GM21786 (cell line): ENCODE results near the gene RPUSD1.

ENCODE experiments used
- ATAC-seq: cut with Tn5 transposase; IDR thresholded peaks from one replicate; pipeline ENCODE4 v1.9.1; 2021; ENCODE audit not compliant: unreplicated experiment

RPUSD1 gene

DNA sequence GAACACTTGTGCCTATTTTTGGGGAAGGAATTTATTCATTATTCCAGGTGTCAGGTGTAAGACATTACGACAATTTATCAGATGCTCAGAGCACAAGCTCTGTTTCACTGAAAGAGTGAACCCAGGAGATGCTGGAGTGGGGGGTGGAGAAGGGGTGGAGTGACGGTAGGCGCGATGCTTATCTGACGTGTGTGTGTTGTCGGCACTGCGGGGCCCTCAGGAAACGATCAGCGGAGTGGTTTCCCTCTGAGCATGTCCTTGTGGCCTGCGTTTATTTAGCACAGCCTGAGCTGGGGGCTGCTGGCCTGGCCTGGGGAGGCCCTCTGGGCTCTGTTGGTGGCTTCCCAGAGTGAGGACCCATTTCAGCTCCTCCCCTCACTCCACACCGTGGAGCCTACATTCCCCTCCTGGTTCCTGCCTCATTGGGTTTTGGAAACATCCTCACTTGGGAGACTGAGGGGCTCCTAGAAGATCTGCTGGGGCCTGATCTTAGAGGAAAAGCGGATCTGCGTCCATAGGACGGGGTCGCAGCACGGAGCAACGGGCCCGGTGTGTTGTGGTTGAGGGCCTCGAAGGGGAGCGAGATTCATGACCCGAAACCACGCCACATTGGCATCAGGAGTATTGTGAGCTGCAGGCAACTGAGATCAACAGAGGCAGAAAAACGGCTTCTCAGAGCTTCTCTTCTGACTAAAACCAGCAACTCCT, 31.3 kb upstream of the RPUSD1 start:
- no peak for ATAC-seq

DNA sequence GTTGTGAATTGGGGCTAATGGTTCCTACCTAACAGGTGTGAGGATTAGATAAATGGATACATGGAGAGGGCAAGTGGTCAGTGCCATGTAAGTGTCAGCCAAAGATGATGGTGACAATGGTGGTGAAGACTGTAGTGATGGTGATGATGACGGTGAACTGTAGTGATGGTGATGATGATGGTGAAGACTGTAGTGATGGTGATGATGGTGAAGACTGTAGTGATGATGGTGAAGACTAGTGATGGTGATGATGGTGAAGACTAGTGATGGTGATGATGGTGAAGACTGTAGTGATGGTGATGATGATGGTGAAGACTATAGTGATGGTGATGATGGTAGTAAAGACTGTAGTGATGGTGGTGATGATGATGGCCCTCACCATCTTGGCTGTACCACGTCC, 30.4 kb upstream of the RPUSD1 start:
- ATAC-seq = no peak

DNA sequence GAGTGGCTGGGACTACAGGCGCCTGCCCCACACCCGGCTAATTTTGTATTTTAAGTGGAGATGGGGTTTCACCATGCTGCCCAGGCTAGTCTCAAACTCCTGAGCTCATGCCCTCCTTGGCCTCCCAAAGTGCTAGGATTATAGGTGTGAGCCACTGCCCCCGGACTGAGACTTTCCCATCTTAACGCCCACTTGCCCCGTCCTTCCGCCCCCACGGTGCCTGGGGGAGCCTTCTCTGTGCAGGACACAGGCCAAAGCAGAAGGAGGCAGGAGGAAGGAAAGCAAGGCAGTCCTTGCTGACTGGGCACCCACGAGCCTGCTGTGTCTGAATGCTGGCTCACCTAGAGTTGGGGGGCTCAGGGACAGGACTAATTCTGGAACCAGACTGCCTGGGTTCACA, 30.0 kb upstream of the RPUSD1 start:
- ATAC-seq = no peak

DNA sequence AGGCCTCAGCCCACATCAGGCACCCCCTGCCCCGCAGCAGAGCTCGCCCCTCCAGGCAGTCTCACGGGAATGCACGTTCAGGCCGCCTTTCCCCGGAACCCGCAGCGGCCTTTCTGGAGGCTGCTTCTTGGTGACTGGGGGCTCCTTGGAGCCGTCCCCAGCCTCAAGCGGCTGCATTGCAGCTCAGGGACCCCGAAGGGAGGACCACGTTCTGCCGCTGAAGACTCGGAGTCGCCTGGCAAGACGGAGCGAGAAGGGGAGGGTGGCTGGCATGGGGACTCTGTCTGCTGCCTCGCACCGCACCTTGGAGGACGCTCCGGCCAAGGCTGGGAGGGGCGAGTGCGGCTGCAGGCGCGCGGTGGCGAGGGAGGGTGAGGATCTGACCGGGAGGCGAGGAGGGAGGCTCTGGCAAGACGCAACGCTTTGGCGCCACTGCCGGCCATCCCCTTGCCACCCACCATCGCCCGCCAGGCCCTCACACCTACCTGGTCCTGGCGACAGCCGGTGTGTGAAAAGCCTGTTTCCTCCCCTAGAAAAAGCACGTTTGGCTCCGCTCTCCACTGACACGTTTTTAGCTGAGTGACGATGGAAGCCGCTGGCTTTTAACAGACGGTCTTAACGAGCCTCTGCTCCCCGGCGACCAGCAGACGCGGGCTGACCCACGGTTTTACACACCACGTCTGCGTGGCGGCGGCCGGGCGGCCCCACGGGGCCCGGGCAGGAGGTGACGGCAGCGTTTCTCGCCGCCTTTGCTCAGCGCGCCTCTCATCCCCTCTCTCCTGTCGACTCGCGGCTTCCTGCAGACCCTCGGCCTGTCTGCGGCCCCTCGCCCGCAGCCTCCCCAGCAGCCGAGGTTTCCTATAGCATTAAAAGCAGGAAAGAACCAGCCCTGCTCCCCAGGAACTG, 29.1 kb upstream of the RPUSD1 start:
- ATAC-seq = no peak

DNA sequence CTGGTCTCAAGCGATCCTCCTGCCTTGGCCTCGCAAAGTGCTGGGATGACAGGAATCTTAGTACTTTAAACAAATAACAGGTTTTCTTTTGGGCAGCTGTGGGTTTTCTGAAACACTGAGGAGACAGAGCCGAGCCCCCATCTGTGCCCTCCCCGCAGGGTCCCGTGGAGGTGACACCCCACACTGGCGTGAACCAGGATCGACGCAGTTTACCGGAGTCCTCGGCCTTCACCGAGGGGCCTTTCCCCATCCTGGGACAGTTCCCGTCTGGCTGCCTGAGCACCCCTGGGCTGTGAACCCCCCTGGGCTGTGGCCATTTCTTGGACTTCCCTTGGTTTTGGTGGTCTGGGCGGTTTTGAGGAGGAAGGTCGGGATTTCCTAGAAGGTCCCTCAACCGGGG, 27.7 kb upstream of the RPUSD1 start:
- no peak for ATAC-seq

DNA sequence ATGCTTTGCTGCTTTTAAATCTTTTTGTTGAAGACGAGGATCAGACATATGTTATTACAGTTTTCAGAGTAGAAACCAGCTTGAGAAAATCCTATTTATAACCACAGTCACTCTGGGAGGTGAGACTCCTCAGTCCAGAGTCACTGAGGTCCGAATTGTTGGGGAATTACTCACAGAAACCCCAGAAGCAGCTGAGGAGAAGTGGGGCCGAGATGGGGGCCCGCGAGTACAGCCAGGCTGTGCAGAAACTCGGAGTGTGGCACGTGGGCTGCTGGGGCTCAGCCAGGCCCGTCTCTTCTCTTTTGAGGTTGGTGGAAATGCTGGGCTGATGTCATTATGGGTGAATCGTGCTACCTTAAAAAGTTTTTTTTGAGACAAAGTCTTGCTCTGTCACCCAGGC, 26.8 kb upstream of the RPUSD1 start:
- no peak for ATAC-seq

DNA sequence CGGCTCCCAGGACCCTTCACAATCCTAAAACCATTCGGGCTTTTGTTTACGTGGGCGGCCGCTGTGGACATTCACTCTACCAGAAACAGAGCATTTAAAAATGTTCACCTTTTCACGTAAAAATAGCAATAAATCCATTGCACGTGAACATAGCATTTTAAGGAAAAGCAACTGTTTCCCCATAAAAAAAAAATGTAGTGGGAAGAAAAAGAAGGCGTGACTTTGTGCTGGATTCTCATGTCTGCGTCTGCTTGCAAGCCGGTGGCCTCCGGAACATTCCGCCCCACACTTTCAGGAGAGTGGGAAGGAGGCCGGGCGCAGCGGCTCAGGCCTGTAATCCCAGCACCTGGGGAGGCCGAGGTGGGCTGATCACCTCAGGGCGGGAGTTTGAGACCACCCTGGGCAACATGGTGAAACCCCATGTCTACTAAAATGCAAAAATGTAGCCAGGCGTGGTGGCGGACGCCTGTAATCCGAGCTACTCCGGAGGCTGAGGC, 25.8 kb upstream of the RPUSD1 start:
- no peak for ATAC-seq

DNA sequence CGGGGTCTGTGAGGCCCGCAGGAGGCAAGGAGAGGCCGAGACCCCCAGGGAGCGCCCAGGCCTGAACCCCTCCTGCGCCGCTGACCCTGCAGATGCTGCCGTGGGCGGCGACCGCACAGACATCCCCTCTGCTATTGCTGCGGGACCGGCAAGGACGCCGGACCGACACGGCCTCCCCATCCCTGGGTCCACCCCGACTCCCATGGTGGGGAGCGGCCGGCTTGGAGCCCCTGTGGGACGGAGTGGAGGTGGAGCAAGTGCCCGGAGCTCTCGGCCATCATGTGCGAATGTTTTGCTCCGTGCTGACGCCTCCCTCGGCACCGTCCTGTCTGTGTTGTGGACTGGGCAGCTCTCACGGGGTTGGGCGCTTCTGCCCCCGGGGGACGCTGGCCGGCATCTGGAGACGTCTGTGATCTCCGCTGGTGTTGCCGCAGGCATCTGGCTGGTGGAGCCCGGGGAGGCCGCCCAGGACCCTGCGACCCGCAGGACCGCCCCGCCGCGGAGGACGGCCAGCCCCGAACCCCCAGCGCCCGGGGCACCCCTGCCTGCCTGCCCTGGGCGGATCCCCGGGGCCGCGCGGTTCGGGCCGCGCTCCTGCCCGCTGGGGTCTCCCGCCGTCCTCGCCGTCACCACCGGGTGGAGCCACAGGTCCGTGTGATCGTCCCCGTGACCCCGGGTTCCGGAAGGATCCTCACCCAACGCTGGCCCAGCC, 25.2 kb upstream of the RPUSD1 start:
- no peak for ATAC-seq

DNA sequence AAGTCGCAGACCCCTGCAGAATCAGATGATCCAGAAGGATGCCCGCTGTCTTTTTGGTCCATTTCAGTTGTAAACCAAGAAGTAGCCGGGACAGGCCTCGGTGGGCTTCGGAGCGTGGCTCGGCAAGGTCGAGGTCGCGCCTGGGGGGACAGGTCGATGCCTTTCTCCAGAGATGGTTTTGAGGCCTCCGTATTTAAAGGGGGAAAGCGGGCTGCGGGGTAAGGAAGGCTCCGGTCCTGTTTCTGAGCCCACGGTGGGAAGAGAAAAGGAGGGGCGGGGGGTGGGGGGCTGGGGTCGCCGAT, 19.9 kb upstream of the RPUSD1 start:
- ATAC-seq = no peak

DNA sequence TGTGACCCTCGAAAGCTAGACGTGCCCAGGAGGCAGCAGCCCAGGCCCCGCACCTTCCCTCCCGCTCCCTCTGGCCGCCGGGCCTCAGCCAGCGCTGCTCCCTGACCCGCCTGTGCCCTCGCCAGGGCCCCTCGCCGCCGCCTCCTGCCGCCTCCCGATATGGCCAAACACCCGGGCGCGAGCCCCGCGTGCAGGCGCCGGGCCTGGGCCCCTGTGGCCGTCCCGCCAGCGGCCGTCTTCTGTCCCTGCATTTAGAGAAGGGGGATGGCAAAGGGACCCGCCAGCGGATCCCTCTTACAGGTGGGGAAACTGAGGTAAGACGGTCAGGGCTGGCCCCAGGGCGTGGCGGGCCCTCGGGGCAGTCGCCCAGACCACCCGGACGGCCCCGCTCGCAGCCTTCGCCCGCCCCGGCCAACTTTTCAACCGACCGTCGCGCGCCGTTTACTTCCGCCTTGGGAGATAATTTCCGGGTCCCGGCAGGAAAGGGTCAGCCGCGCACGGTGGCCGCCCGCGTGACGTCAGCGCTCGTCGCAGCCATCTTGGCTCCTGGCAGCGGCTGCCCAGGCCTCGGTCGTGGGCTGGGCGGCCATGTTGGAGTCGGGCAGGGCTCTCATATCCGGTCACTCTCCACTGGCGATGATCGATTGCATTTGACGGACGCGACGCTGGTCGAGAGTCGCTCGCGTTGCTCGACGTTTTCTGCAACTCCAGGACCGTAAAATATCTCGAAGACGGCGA, 19.3 kb upstream of the RPUSD1 start:
- peak; percentile 85 for ATAC-seq

DNA sequence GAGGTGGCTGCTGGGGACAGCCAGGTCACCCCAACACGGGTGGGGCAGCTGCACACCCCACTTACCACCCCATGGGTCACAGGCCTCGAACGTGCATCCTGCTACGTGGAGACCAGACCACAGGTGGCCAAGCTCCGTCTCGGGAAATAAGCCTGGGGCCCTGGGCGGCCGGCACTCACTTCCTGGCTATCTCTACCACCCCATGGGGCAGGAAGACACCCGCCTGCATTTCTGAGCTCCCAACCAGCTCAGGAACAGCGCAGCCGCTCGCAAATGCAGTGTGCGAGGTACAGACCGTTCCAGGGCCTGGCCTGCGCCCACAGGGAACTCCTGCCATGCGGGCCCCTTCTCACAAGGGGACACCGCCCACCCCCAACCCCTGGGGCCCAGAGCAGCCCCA, 17.3 kb upstream of the RPUSD1 start:
- no peak for ATAC-seq

DNA sequence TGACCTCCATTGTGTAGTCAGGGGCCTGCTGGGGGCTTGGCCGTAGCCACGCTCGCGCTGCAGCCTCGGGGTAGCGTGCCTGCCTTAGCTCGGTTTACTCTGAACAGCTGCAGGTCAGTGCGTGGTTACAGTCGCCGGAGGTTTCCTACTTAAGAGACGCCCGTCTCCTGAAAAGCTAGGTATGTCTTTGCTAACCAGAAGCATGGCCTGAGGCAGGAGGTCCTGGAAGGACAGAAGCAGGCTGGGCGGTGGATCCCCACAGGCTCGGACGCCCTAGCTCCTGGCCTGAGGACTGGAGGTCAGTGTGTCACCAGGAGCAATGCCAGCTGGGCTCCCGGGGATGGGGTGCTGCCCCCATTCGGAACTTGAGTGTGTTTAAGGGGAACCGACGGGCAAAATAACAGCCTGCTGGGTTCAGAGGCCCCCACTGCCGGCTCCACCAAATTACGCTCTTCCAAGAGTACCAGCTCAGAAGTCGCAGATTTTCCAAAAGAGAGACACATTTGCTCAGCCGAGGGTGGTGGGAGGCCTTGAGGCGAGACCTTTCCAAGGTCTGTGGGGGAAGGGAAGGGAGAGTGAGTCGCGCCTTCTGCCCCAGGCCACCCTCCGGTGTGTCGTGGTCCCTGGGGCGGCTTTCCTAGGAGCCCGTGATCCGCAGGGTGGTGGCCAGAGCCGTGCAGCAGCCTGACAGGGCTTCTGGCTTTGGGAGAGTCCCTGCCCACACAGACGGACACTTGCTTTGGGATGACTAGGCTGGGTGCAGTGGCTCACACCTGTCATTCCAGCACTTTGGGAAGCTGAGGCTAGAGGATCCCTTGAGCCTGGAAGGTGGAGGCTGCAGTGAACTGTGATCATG, 16.2 kb upstream of the RPUSD1 start:
- no peak for ATAC-seq

DNA sequence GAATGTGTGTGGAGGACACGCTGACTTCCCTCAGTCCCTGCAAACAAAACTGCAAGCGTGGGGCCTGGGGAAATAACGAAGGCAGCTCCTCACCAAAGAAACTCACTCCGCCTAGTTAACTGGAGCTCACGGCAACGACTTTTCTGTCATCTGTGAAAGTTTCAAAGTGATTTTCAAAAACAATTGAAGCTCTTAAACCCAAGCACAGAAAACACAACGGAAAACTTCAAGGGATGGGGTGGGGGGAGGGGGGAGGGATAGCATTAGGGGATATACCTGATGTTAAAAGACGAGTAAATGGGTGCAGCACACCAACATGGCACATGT, 15.5 kb upstream of the RPUSD1 start:
- no peak for ATAC-seq

DNA sequence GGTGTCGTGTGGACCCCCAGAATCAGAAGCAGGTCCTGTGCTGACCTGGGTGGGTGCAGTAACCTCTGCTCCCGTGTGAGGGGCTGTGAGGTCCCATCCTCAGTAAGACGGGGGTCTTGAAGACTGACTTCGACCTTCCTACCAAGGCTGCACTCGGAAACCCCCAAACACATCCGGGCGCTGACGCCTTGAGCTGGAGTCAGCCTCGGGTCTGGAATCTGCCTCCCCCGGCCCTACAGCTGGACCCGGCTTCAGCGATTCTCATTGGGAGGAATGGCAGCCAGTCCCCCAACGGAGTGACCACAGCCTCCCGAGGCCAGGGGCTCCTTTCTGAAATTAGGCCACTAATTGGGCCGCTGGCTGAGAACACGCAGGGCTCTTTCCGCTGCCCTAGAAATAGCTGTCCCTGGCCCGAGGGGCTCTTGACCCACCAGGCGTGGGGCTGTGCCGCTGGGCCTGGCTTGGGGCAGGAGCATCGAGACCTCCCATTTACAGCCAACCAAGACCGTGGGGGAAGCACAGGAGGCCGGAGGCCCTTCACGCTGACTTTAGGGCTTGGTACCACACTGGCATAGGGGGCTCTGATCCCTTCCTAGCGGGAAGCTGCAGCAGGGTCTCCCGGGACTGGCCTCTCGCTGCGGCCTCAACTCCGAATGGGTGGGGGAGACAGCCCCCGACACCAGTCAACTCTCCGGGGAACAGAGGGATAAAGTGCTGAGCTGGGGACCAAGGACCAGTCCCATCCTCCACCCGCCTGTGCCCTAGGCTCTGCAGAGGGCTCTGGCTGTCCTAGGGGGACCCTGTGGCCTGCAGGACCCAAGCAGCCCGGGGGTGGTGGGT, 15.0 kb upstream of the RPUSD1 start:
- no peak for ATAC-seq

DNA sequence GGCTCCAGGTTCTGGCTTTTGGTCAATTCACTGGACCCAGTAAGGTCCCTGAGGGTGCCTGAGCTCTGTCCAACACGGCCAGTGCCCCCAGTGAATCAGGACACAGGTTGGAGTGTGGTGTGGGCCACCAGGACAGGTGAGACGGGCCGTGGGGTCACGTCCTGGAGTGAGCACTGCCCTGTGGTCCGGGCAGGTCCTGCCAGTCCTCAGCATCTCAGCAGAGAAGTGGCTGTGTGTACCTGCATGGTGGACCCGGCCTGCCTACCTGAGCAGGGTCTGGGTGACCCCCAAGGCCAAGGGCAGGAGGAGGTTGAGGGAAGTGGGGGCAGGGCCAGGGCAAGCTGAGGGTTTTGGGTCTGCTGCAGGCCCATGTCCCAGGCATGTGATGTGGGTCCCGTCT, 14.3 kb upstream of the RPUSD1 start:
- ATAC-seq = no peak

DNA sequence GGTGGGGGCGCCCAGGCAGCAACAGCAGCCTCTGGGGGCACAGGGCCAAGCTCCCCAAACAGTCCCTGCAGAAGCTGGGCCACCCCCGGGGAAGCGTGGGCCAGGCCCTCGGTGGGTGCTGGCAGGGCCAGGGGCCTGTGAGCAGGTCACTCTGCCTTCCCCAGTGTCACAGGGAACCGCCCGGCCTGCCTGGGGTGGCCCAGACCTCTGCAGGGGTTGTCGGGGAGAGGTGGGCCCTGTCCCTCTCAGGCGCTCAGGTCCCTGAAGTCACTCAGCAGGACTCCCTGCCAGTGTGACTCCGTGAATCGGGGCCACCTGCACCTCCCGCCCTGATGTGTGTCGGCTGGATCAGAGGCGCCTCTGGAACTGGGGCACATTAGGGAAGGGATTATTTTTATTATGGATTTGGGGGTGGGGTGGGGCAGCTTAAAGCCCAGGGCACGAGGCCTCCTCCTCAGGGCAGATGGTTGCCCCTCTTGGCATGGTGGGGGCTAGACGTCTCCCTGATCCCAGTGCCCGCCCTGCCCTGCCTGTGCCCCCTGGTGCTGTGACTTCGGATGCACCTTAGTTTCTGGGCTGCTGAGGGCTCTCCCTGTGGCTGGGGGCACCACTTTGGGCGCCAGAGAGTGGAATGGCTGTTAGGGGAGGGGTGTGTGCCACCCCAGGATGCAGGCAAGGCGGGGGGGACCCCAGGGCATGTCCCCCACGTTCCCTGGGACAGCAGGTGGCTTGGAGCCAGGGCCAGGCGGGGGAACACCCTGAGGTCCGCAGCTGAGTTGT, 13.6 kb upstream of the RPUSD1 start:
- no peak for ATAC-seq

DNA sequence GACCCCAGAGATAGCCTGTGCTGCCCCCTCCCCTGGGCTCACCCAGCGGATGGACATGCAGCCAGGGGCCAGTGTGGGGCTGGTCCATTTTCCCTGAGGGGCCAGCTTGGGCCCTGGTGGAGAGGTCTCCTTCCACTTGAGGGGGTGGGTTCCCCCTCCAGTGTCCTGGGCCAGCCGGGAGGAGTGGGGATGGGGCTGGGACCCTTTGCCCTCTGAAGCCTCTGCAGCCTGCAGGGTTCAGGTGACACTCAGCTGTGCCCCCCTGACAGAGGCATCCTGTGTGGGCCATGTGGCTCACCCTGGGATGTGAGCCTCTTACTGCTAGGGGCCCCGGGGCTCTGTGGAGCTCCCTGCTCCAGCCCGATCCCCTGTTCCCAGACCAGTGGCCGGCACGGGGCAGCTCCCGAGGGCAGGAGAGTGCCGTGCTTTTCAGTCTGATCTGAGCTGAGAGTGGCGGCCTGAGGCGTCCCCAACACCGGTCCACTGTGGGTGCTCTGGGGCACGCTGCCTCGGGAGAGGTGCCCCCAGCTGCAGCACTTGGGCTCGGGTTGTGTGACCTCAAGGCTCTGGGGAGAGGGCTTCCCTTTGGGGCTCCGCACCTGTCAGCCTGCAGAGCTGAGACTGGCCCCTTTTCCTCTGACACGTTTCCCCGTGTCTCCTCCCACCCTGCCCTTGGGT, 12.8 kb upstream of the RPUSD1 start:
- no peak for ATAC-seq
